Keratinocyte (primary cell): ENCODE results near the gene FMNL2. TPM values are rescaled to one million over a fixed set of nuclear protein-coding genes. Genes with fewer than 3 reads are reported as not detected.

ENCODE experiments used
- DNase-seq: peaks from one replicate; pipeline ENCODE4 v3.0.0-alpha.2; 2011; ENCODE audit warnings: low read depth, missing footprints, low spot score
- FAIRE-seq: peaks from 2 replicates; lab custom pipeline; 2011; peaks lifted over from hg19 to GRCh38; lab: Jason Lieb, UNC
- H2AFZ ChIP-seq: 2 replicates; pipeline ENCODE4 v1.6.0; 2012; ENCODE audit warnings: low read length, control low read depth, inconsistent platforms; ENCODE audit not compliant: control insufficient read depth
- H3K27ac ChIP-seq: 2 replicates; pipeline ENCODE4 v1.5.1; 2011; ENCODE audit warnings: low read length; ENCODE audit not compliant: control insufficient read depth, insufficient read depth
- H3K27me3 ChIP-seq: 3 replicates; pipeline ENCODE4 v1.6.0; 2011; ENCODE audit warnings: low read length; ENCODE audit not compliant: control insufficient read depth, insufficient read depth; ENCODE audit errors: extremely low read depth
- H3K36me3 ChIP-seq, 2 experiments: 2 replicates in 1 of 2; 3 replicates in 1 of 2; pipeline ENCODE4 v1.5.1; 2011; ENCODE audit warnings: low read length in 2 of 2, mild to moderate bottlenecking in 1 of 2; ENCODE audit not compliant: control insufficient read depth in 2 of 2, insufficient read depth in 2 of 2; ENCODE audit errors: extremely low read depth in 1 of 2
- H3K4me1 ChIP-seq: 3 replicates; pipeline ENCODE4 v1.5.1; 2011; ENCODE audit warnings: low read length; ENCODE audit not compliant: control insufficient read depth, insufficient read depth; ENCODE audit errors: extremely low read depth
- H3K4me2 ChIP-seq: 3 replicates; pipeline ENCODE4 v1.6.0; 2011; ENCODE audit warnings: low read depth, low read length; ENCODE audit not compliant: control insufficient read depth, insufficient read depth; ENCODE audit errors: extremely low read depth
- H3K4me3 ChIP-seq, 3 experiments: fragments of 200-600 bp in 1 of 3; sonication (generic) in 1 of 3; 2 replicates in 2 of 3; 3 replicates in 1 of 3; pipeline ENCODE4 v1.5.1; 2011 to 2016; ENCODE audit warnings: low read length in 3 of 3, mild to moderate bottlenecking in 3 of 3, control low read depth in 2 of 3, inconsistent platforms in 1 of 3, low read depth in 1 of 3, mixed read lengths in 1 of 3, mixed run types in 1 of 3, moderate library complexity in 1 of 3; ENCODE audit not compliant: control insufficient read depth in 2 of 3, insufficient read depth in 2 of 3; ENCODE audit errors: extremely low read depth in 1 of 3
- H3K79me2 ChIP-seq: 2 replicates; pipeline ENCODE4 v1.6.0; 2012; ENCODE audit warnings: low read length; ENCODE audit not compliant: control insufficient read depth, insufficient read depth
- H3K9ac ChIP-seq: 3 replicates; pipeline ENCODE4 v1.6.0; 2011; ENCODE audit warnings: low read length; ENCODE audit not compliant: control insufficient read depth, insufficient read depth; ENCODE audit errors: extremely low read depth
- H3K9me1 ChIP-seq: 3 replicates; pipeline ENCODE4 v1.6.0; 2011; ENCODE audit warnings: low read length; ENCODE audit not compliant: control insufficient read depth, insufficient read depth; ENCODE audit errors: extremely low read depth
- H3K9me3 ChIP-seq: 2 replicates; pipeline ENCODE4 v1.5.1; 2012; ENCODE audit warnings: low read depth, low read length; ENCODE audit not compliant: control insufficient read depth
- H4K20me1 ChIP-seq: 3 replicates; pipeline ENCODE4 v1.6.0; 2011; ENCODE audit warnings: low read length; ENCODE audit not compliant: control insufficient read depth, insufficient read depth; ENCODE audit errors: extremely low read depth
- CTCF ChIP-seq, 3 experiments: IDR thresholded peaks in 1 of 3; conservative IDR thresholded peaks in 1 of 3; optimal IDR thresholded peaks in 1 of 3; 2 replicates in 2 of 3; 3 replicates in 1 of 3; pipeline versions ENCODE3 to v1.5.1; 2011; ENCODE audit warnings: low read length in 3 of 3, mild to moderate bottlenecking in 3 of 3, moderate library complexity in 2 of 3, control low read depth in 1 of 3, inconsistent platforms in 1 of 3; ENCODE audit not compliant: insufficient read depth in 2 of 3; ENCODE audit errors: extremely low read depth in 1 of 3
- EZH2 ChIP-seq: IDR thresholded peaks from one replicate; pipeline ENCODE4 v1.6.1; 2012; ENCODE audit warnings: inconsistent platforms, mild to moderate bottlenecking, low read length, moderate library complexity
- dilution Hi-C: fragments of 300-500 bp; cut with MboI; formaldehyde crosslinking; loops from one replicate; pipeline ENCODE4 v1.7.0; 2020; ENCODE audit warnings: low sequenced_read_pairs; ENCODE audit not compliant: extremely low pct_ligation_motif_present
- polyA plus RNA-seq, 5 experiments: library from polyadenylated mRNA; depleted of rRNA in 3 of 5; stranded (reverse) in 3 of 5; stranded (forward) in 1 of 5; unstranded in 1 of 5; fragments of >200 nt; gene quantifications; 1 replicate in 1 of 5; 2 replicates in 3 of 5; 3 replicates in 1 of 5; pipeline versions ENCODE4 v1.2.1 to v1.2.3, GENCODE V29; 2011 to 2012; ENCODE audit warnings: missing spikeins in 2 of 5, low read depth in 1 of 5, low replicate concordance in 1 of 5

Gene FMNL2
- polyA plus RNA-seq, 1 donor (not counting 4 experiments of a cell fraction or from before 2014, with no cell fraction given): 62.7 TPM

GRCh38 chr2:152466041-152466440, 131.1 kb downstream of the FMNL2 start:
- Histone ChIP-seq H3K4me2 (peak overlapping the region; percentile 92), H3K4me3 (peak overlapping the region in 1 of 3 experiments; percentile 20), H2AFZ (no peak overlapping the region), H3K9ac (no peak overlapping the region), H3K4me1 (peaks cover 44% of the 10 kb centered on the region), H3K9me3 (no peaks in the 10 kb centered on the region), H3K9me1 (peaks cover 7% of the 10 kb centered on the region), H3K36me3 (no peaks in the 10 kb centered on the region), H3K27ac (peak overlapping the region; percentile 84), H4K20me1 (no peaks in the 10 kb centered on the region), H3K79me2 (peaks cover 92% of the 10 kb centered on the region), H3K27me3 (no peaks in the 10 kb centered on the region)
- DNase-seq: no peak
- FAIRE-seq: no peak
- dilution Hi-C loops: no loop called here
- TF ChIP-seq CTCF (optimal IDR thresholded peaks at IDR 0.05 in 1 of 3, IDR thresholded peaks at IDR 0.05 in 1 of 3, conservative IDR thresholded peaks at IDR 0.05 in 1 of 3; ENCODE audit: extremely low read depth in 1 of 3, insufficient read depth in 2 of 3, low read length in 3 of 3) (no peak), EZH2 (no peak)

GRCh38 chr2:152466980-152467676, 132.2 kb downstream of the FMNL2 start:
- dilution Hi-C loops: no loop called here
- no peaks in the 10 kb centered on the region for H3K27me3 ChIP-seq
- H3K9ac ChIP-seq: peak overlapping the region; percentile 66
- peak overlapping the region; percentile 2 to 60 (median 49) for H3K4me3 ChIP-seq
- H4K20me1 ChIP-seq: peaks cover 6% of the 10 kb centered on the region
- TF ChIP-seq CTCF (optimal IDR thresholded peaks at IDR 0.05 in 1 of 3, IDR thresholded peaks at IDR 0.05 in 1 of 3, conservative IDR thresholded peaks at IDR 0.05 in 1 of 3; ENCODE audit: extremely low read depth in 1 of 3, insufficient read depth in 2 of 3, low read length in 3 of 3) (no peak), EZH2 (no peak)
- peak overlapping the region; percentile 84 for H3K27ac ChIP-seq
- H3K9me1 ChIP-seq: peaks cover 7% of the 10 kb centered on the region
- no peaks in the 10 kb centered on the region for H3K36me3 ChIP-seq
- H3K79me2 ChIP-seq: peaks cover 96% of the 10 kb centered on the region
- DNase-seq: no peak
- no peaks in the 10 kb centered on the region for H3K9me3 ChIP-seq
- FAIRE-seq: peak; percentile 93
- no peak overlapping the region for H2AFZ ChIP-seq
- peaks cover 44% of the 10 kb centered on the region for H3K4me1 ChIP-seq
- H3K4me2 ChIP-seq: peak overlapping the region; percentile 92
